HepG2 (cell line): ENCODE data around the gene CDK14. TPM values are rescaled to one million over a fixed set of nuclear protein-coding genes. Genes with fewer than 3 reads are reported as not detected.

ENCODE experiments used
- ATAC-seq: fragments of 200-7000 bp; cut with Tn5 transposase; 3 replicates; pipeline ENCODE4 v1.9.1; 2020; ENCODE audit warnings: mild to moderate bottlenecking, moderate library complexity
- BruUV-seq: library from RNA; stranded (reverse); fragments of 400-500 nt; replicated peaks from 2 replicates; lab custom pipeline; 2021; lab: Mats Ljungman, UMichigan
- CTCF ChIA-PET: fragments of 300-600 bp; formaldehyde crosslinking; extraction: SDS; loops from one replicate; lab custom pipeline; 2021; ENCODE audit warnings: low total read pairs, inconsistent platforms, low intra/inter-chr PET ratio; lab: Yijun Ruan, JAX
- POLR2A ChIA-PET: fragments of 350-600 bp; sonication (Branson Sonifier 250); formaldehyde crosslinking; loops from one replicate; lab custom pipeline; 2020; ENCODE audit warnings: antibody characterized with exemption, inconsistent platforms; lab: Yijun Ruan, JAX
- DNase-seq: peaks from one replicate; pipeline ENCODE4 v3.0.0-alpha.2; 2015; ENCODE audit warnings: low spot score
- FAIRE-seq: peaks from 3 replicates; lab custom pipeline; 2011; peaks lifted over from hg19 to GRCh38; lab: Jason Lieb, UNC
- H2AFZ ChIP-seq: one replicate; pipeline ENCODE4 v1.6.1; 2011; ENCODE audit warnings: low read length, inconsistent platforms
- H3K27ac ChIP-seq: fragments of 300-600 bp; 3 replicates; pipeline ENCODE4 v1.8.0; 2011; ENCODE audit warnings: mixed run types, mild to moderate bottlenecking, mixed read lengths, low read length, inconsistent platforms; ENCODE audit not compliant: insufficient read depth; ENCODE audit errors: extremely low read length
- H3K27me3 ChIP-seq, 2 experiments: fragments of 200-600 bp in 1 of 2; 2 replicates in 1 of 2; 3 replicates in 1 of 2; pipeline versions ENCODE4 v1.6.0 to v1.8.0; 2011; ENCODE audit warnings: low read length in 2 of 2, mild to moderate bottlenecking in 2 of 2, moderate library complexity in 2 of 2, inconsistent platforms in 1 of 2; ENCODE audit not compliant: insufficient read depth in 2 of 2, control insufficient read depth in 1 of 2
- H3K36me3 ChIP-seq, 2 experiments: fragments of 200-600 bp in 1 of 2; replicated peaks in 1 of 2; 2 replicates in 1 of 2; 3 replicates in 1 of 2; pipeline versions ENCODE4 v1.5.1 to v1.8.0; 2011; ENCODE audit warnings: low read length in 2 of 2, inconsistent platforms in 1 of 2; ENCODE audit not compliant: insufficient read depth in 2 of 2, control insufficient read depth in 1 of 2
- H3K4me1 ChIP-seq: 2 replicates; pipeline ENCODE4 v1.5.1; 2012; ENCODE audit warnings: low read length, inconsistent platforms; ENCODE audit not compliant: insufficient read depth
- H3K4me2 ChIP-seq: 2 replicates; pipeline ENCODE4 v1.6.0; 2011; ENCODE audit warnings: low read depth, low read length, inconsistent platforms
- H3K4me3 ChIP-seq, 3 experiments: fragments of 200-600 bp in 1 of 3; sonication (generic), shearing (Covaris generic) in 1 of 3; replicated peaks in 1 of 3; 2 replicates each; pipeline ENCODE4 v1.5.1; 2011 to 2016; ENCODE audit warnings: low read length in 3 of 3, inconsistent platforms in 2 of 3, low read depth in 2 of 3, mild to moderate bottlenecking in 2 of 3, control low read depth in 1 of 3, mixed read lengths in 1 of 3; ENCODE audit not compliant: insufficient read depth in 1 of 3
- H3K79me2 ChIP-seq: one replicate; pipeline ENCODE4 v1.6.1; 2011; ENCODE audit warnings: low read length, inconsistent platforms; ENCODE audit not compliant: insufficient read depth
- H3K9ac ChIP-seq: 2 replicates; pipeline ENCODE4 v1.6.0; 2011; ENCODE audit warnings: mild to moderate bottlenecking, low read depth, low read length, inconsistent platforms; ENCODE audit not compliant: insufficient read depth
- H3K9me3 ChIP-seq: 2 replicates; pipeline ENCODE4 v1.5.1; 2012; ENCODE audit warnings: mild to moderate bottlenecking, low read length
- H4K20me1 ChIP-seq: 2 replicates; pipeline ENCODE4 v1.6.0; 2011; ENCODE audit warnings: inconsistent platforms, mild to moderate bottlenecking, low read length, moderate library complexity; ENCODE audit not compliant: insufficient read depth
- FOSL1 ChIP-seq: sonication (generic); formaldehyde crosslinking; IDR thresholded peaks from 2 replicates; pipeline ENCODE4 v1.9.0; 2021; ENCODE audit warnings: missing genetic modification reagents, borderline replicate concordance
- MNT ChIP-seq: fragments of 450-650 bp; IDR thresholded peaks from 2 replicates; pipeline ENCODE4 v1.6.1; 2016
- MTF1 ChIP-seq: sonication (generic); formaldehyde crosslinking; IDR thresholded peaks from 2 replicates; pipeline ENCODE4 v1.5.0; 2020; ENCODE audit warnings: missing genetic modification reagents
- PREB ChIP-seq: sonication (generic); formaldehyde crosslinking; IDR thresholded peaks from 2 replicates; pipeline ENCODE4 v1.4.0; 2020; ENCODE audit warnings: missing genetic modification reagents
- PTBP1 ChIP-seq: fragments of 200-400 bp; formaldehyde crosslinking; IDR thresholded peaks from 2 replicates; pipeline ENCODE4 v1.6.1; 2018; ENCODE audit warnings: low read length, low read depth; ENCODE audit not compliant: poor library complexity, severe bottlenecking
- YEATS2 ChIP-seq: sonication (generic); formaldehyde crosslinking; IDR thresholded peaks from 2 replicates; pipeline ENCODE4 v1.4.0; 2020; ENCODE audit warnings: missing genetic modification reagents, borderline replicate concordance
- ZNF597 ChIP-seq: sonication (generic); formaldehyde crosslinking; IDR thresholded peaks from 2 replicates; pipeline ENCODE4 v1.5.0; 2020; ENCODE audit warnings: missing genetic modification reagents
- WGBS: methylation state at CpG from one replicate; pipeline ENCODE4 v1.1.6; 2017; ENCODE audit warnings: low lambda C conversion rate; 5-methylcytosine and 5-hydroxymethylcytosine counted together
- in situ Hi-C: cut with HindIII; loops from 2 replicates; pipeline ENCODE4 v1.10.0; 2017; ENCODE audit warnings: low pct_unique_long_range_greater_than_20kb; ENCODE audit not compliant: extremely low pct_ligation_motif_present
- intact Hi-C: fragments of 100-400 bp; cut with micrococcal nuclease; formaldehyde crosslinking; loops from one replicate; pipeline ENCODE4 v1.10.0; 2022; ENCODE audit not compliant: unreplicated experiment
- polyA plus RNA-seq, 8 experiments: library from polyadenylated mRNA; depleted of rRNA in 3 of 8; stranded (reverse) in 7 of 8; unstranded in 1 of 8; fragments of >200 nt; fragmentation: Illumina TruSeq in 4 of 8; extraction: Trizol in 4 of 8; gene quantifications; 2 replicates each; pipeline versions ENCODE4 v1.2.1 to v1.2.3, GENCODE V29; 2011 to 2016; ENCODE audit warnings: low read depth in 4 of 8, missing spikeins in 1 of 8, mixed read lengths in 1 of 8; ENCODE audit not compliant: insufficient read depth in 1 of 8
- total RNA-seq, 5 experiments: library from RNA; depleted of rRNA; stranded (reverse); fragments of >200 nt; fragmentation: Illumina TruSeq; extraction: Trizol; gene quantifications; 2 replicates each; pipeline ENCODE4 v1.2.3, GENCODE V29; 2016; ENCODE audit warnings: low read depth in 1 of 5
- TF ChIP-seq, protein P1 (sequence below): sonication (generic); formaldehyde crosslinking; IDR thresholded peaks from 2 replicates; pipeline ENCODE4 v1.4.0; 2020; ENCODE audit warnings: missing genetic modification reagents

Gene CDK14
- total and polyA plus RNA-seq, 2 of the 13 experiments (the other 11 are each of a cell fraction or from before 2014, with no cell fraction given) = 0.26 to 0.71 TPM

- Histone ChIP-seq H3K27ac (no peak overlapping the region), H3K4me2 (no peak overlapping the region), H3K4me3 (no peak overlapping the region), H2AFZ (no peak overlapping the region), H3K9ac (no peak overlapping the region), H4K20me1 (no peaks in the 10 kb centered on the region), H3K4me1 (peaks cover 8% of the 10 kb centered on the region; the same call in 1 of the 2 replicates), H3K27me3 (no peaks in the 10 kb centered on the region), H3K36me3 (no peaks in the 10 kb centered on the region), H3K79me2 (no peaks in the 10 kb centered on the region), H3K9me3 (no peaks in the 10 kb centered on the region)
- TF ChIP-seq PTBP1 (no peak), MNT (no peak), MTF1 (CRISPR knock-in tag) (no peak), PREB (no peak), YEATS2 (CRISPR knock-in tag) (no peak), ZNF597 (CRISPR knock-in tag) (no peak), FOSL1 (no peak)
- TF ChIP-seq, protein P1, sequence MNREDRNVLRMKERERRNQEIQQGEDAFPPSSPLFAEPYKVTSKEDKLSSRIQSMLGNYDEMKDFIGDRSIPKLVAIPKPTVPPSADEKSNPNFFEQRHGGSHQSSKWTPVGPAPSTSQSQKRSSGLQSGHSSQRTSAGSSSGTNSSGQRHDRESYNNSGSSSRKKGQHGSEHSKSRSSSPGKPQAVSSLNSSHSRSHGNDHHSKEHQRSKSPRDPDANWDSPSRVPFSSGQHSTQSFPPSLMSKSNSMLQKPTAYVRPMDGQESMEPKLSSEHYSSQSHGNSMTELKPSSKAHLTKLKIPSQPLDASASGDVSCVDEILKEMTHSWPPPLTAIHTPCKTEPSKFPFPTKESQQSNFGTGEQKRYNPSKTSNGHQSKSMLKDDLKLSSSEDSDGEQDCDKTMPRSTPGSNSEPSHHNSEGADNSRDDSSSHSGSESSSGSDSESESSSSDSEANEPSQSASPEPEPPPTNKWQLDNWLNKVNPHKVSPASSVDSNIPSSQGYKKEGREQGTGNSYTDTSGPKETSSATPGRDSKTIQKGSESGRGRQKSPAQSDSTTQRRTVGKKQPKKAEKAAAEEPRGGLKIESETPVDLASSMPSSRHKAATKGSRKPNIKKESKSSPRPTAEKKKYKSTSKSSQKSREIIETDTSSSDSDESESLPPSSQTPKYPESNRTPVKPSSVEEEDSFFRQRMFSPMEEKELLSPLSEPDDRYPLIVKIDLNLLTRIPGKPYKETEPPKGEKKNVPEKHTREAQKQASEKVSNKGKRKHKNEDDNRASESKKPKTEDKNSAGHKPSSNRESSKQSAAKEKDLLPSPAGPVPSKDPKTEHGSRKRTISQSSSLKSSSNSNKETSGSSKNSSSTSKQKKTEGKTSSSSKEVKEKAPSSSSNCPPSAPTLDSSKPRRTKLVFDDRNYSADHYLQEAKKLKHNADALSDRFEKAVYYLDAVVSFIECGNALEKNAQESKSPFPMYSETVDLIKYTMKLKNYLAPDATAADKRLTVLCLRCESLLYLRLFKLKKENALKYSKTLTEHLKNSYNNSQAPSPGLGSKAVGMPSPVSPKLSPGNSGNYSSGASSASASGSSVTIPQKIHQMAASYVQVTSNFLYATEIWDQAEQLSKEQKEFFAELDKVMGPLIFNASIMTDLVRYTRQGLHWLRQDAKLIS = no peak
- in situ Hi-C loops = no loop called here
- FAIRE-seq (no peak), ATAC-seq (no peak), DNase-seq (no peak)
- ChIA-PET POLR2A (no interaction called here), CTCF (no interaction called here)
- intact Hi-C loops = no loop called here
- WGBS = 61% methylated on average over 3 of the region's 3 CpGs
- BruUV-seq = no TSS peak
Observed at GRCh38 chr7:90903841-90904240, 307.7 kb downstream of the CDK14 start.
